ENCODE data around the gene DISP1.

The DISP1 gene, protein sequence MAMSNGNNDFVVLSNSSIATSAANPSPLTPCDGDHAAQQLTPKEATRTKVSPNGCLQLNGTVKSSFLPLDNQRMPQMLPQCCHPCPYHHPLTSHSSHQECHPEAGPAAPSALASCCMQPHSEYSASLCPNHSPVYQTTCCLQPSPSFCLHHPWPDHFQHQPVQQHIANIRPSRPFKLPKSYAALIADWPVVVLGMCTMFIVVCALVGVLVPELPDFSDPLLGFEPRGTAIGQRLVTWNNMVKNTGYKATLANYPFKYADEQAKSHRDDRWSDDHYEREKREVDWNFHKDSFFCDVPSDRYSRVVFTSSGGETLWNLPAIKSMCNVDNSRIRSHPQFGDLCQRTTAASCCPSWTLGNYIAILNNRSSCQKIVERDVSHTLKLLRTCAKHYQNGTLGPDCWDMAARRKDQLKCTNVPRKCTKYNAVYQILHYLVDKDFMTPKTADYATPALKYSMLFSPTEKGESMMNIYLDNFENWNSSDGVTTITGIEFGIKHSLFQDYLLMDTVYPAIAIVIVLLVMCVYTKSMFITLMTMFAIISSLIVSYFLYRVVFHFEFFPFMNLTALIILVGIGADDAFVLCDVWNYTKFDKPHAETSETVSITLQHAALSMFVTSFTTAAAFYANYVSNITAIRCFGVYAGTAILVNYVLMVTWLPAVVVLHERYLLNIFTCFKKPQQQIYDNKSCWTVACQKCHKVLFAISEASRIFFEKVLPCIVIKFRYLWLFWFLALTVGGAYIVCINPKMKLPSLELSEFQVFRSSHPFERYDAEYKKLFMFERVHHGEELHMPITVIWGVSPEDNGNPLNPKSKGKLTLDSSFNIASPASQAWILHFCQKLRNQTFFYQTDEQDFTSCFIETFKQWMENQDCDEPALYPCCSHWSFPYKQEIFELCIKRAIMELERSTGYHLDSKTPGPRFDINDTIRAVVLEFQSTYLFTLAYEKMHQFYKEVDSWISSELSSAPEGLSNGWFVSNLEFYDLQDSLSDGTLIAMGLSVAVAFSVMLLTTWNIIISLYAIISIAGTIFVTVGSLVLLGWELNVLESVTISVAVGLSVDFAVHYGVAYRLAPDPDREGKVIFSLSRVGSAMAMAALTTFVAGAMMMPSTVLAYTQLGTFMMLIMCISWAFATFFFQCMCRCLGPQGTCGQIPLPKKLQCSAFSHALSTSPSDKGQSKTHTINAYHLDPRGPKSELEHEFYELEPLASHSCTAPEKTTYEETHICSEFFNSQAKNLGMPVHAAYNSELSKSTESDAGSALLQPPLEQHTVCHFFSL (N-terminal part only)

DNA sequence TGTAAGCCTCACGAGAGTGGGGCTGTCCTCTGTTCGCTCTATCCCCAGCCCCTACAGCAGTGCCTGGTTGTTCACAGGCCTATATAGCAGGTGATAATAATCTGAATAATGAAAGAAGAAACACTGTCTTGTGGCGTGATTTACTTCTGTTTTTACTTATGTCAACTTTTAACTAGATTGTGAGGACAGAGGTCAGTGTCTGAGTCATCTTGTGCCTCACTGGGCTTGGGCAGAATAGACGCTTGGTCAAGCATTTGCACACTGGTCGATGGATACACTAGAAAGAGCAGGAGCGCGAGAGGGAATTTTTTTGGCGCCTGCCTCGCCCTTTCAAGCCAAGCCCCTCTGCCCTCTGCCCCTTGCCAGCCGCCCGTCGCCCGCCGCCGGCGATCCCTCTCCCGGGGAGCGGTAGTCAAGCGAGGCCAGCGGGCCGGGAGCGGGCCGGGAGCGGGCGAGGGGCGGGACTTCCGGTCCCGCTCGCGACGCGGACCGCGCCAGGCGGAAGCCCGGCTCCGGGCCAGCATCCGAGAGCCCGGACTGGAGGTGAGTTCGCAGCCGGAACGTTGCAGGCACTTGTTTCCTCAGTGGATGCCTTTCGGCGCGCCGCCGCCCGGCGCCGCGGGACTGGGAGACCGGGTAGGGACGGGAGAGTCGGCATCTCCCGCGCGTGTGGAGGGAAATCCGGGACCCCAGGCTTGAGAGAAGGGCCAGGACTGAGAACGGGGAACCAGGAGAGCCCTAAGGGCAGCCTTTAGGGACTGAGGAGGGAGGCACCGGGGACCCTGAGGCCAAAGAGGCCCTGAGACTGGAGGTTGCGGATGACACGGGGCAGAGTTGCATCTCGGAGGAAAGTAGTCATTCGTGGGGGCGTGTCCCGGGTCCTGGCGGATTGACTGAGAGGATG lies at the start of gene DISP1:
DISP1 (plus strand) TSS at position 504 of the 904 bp plus-strand sequence. CDS start 127,785 bp downstream, outside the sequence.
- no peak for DNase-seq

DNA sequence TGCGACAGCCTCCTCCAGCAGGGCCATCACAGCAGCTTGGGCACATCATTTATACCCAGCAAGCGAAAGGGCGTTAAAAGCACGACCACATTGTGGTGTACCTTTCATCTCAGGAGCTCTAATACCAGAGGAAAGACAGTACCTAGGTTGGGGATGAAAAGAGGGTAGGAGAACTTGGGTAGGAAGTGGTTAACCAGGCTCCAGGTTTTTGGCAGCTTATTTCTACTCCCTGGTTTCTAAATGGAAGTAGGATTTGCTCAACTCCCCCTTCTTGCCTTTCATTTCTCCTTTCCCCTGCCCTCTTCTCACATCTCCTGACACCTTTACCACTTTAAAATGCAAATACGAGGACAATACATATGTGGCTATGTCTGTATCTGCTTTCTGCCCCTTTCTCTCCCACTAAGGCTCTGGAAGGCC lies 47.7 kb upstream of the DISP1 start:
- DNase-seq, result no peak

DNA sequence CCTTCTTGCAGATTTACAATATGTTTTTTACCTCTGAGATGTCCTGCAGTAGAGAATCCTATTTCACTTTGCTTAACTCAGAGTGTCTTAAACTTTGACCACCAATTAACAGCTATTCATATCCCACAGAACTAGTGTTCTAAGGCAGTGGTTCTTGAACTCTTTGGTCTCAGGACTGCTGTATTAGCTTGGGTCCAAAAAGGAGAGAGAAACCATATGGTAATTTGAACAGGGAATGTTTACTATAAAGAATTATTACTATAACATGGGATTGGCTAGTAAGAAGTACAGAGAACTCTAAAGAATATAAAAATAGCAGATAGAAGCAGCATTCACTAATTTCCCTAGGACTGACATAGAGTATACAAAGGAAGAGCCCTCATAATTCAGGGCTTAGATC lies 46.2 kb upstream of the DISP1 start:
- DNase-seq, result no peak

DNA sequence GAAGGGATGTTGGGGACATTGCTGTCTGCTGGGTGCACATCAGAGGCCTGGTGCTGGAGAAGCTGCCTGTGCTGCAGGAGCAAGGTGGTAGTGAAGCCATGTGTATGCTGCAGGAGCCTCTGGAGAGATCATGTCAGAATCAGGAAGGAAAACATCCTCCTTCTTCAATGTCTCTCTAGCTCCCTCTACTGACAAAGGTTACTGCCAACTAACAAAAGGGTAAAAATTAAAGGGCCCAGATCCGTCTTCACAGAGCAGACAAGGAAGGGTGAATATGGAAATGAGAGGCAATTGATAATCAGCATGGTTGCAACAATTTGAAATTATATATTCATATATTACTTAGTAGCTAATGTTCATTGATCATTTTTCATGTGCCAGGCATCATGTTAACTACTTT lies 45.7 kb upstream of the DISP1 start:
- no peak for DNase-seq

DNA sequence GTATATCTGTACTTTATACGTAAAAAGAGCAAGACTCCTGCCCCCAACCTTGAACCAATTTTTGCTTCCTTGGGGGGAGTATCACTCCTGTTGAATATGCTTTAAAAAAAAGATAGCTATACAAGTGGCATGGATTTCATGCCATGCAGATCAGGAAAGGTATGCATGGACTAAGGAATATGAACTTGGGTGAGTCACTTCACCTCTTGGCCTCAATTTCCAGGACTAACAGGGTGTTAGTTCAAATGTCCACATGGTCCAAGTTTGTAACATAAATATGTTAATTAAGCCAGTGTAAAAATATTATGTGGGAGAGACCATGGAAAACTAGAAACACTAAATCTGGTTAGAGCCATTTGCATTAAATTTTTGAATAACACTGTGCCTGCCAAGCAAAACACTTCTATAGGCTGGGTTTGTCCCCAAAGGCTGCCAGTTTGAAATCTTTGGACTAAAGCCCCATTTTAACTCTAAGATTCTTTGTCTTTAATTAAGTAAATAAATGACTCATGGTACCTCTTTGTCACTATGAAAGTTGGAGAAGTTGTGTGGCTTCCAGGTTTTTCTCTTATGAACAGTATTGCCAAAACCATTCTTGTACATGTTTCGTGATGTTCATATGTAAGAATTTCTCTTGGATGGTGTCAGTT lies 44.7 kb upstream of the DISP1 start:
- no peak for DNase-seq

DNA sequence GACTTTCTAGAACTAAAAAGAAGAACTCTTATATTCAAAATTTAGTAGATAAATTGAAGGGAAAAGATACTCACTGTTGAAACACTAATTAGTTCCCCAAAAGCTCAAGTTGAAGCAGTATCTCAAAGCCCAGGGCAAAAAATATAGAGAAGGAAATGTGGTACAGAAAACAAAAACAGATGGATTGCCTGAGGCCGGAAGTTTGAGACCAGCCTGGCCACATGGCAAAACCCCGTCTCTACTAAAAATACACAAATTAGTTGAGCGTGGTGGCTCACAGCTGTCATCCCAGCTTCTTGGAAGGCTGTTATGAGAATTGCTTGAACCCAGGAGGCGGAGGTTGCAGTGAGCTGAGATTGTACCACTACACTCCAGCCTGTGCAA lies 41.9 kb upstream of the DISP1 start:
- DNase-seq, result peak; percentile 61

DNA sequence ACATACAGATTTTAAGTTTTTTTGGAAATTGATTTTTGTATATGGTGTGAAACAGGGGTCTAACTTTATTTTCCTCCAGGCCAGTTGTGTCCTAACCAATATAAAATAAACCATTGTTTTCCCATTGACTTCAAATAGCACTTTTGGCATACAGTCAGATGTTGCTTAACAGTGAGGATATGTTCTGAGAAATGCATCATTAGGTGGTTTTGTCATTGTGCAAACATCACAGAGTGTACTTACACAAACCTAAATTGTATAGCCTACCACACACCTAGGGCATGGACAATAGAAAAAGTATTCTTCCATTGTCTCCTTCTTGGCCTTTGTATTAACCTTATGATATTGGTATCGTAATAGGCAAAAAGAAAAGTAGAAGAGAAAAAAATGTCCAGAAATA lies 37.4 kb upstream of the DISP1 start:
- DNase-seq, result no peak

DNA sequence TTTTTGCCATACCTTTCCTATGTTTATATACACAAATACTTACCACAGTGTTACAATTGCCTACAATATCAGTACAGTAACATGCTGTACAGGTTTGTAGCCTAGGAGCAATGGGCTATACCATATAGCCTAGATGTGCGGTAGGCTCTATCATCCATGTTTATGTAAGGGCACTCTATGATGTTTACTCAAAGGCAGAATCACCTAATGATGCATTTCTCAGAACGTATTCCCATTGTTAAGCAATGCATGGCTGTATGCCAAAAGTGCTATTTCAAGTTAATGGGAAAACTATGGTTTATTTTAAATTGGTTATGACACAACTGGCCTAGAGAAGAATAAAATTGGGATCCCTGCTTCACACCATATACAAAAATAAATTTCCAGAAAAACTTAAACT lies 36.9 kb upstream of the DISP1 start:
- peak; percentile 45 for DNase-seq

DNA sequence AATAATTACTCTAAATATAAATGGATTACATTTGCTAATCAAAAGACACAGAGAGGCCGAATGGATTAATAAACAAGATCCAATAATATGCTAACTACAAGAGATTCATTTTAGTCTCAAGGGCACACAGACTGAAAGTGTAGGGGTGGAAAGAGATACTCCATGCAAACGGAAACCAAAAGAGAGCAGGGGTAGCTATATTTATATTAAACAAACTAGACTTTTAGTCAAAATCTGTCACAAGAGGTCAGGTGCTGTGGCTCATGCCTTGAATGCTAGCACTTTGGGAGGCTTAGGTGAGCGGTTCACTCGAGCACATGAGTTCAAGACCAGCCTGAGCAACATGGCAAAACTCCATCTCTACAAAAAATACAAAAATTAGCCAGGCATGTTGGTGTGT lies 33.6 kb upstream of the DISP1 start:
- DNase-seq, result no peak

DNA sequence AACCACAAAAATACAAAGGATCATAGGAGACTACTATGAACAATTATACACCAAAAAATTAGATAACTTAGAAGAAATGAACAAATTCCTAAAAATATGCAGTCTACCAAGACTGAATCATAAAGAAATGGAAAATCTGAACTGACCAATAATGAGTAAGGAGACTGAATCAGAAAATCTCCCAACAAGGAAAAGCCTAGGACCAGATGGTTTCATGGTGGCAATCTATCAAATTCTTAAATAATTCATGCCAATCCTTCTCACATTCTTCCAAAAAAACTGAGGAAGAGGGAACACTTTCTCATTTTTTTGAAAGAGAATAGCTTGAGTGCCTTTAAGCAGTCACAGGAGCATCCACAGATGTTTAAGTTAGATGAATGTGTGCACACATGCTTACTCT lies 31.8 kb upstream of the DISP1 start:
- no peak for DNase-seq

DNA sequence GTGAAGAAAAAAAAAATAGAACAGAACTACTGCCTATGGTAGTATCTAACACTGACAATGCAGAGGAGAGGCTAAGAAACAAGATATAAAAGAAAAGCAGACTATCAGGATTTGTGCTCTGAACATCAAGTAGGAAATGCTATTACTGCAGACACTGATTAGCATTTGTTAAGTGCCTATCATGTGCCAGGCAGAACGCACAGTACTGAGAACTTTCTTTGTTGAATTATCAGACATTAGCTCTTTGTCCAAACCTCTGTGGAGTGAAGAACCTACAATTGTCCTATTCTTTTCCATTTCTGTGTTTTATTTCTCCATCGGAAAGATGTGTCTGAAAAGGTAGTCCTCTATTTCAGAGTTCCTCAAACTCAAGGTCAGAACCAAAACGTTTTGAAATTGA lies 30.5 kb upstream of the DISP1 start:
- no peak for DNase-seq

DNA sequence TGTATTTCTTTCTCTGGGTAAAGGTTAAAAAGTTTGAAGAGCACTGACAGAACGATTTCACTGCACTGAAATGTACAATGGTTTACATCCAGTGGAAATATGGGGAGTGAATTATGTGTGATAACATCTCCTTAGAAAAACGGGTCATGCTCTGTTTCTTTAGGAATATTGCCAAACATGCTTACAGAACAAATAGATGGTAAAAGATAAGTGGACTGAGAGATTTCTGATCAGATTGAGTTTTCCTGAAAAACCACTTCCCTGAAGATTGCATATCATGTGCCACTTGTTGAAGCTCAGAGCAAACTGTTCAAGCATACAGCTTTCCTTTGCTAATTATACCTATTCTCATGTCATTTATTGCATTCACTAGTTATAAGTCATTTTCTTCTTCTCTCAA lies 29.9 kb upstream of the DISP1 start:
- no peak for DNase-seq

DNA sequence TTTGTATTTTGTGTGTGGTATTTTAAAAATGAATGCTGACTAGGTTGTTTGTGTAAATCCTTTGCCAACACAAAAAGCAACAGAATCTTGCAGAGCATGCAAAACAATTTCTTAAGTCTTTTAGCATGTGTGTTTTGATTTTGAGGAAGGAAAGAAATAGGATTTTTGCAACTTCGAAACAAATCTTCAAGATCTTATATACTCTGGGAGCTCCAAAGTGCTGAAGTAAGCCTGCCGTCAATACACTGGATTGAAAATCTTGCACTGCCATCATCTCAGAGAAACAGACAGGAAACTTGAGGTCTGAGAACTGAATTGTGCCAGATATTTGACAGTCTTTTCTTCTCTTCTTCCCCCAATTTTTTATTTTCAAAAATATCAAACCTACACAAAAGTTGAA lies 29.3 kb upstream of the DISP1 start:
- DNase-seq, result no peak

DNA sequence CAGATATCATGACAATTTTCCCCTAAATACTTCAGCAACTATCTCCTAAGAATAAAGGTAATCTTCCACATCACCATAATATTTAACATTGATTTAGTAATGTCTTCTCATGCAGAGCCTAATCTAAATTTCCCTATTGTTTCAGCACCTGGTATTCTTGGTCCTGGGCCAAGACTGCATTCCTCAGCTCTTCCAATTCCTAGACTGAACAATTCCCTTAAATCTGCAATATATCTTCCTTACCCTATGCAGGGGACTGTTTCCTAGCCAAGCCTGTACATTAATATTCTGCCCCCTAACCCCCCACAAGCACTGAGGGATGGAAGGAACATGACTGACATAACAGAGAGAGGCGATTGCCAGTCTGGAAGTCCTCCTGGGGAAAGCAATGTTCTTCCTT lies 28.7 kb upstream of the DISP1 start:
- DNase-seq, result no peak

DNA sequence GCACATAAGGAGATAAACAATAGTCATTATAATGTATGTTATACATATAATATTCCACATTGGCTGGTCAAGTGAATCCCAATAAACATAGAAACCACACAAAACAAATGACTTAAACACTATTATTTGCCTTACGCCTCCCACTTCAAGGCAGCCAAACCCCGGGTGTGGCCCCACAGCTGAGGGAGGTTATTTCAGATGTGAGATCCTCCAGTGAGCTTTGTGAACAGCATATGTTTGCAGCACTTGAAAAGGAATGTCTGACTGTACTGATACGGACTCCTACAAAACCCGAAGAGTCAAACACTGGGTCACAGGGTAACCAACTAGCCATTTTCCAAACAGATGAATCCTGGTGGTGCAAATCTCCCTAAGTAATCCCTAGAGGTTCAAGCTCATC lies 27.1 kb upstream of the DISP1 start:
- no peak for DNase-seq

DNA sequence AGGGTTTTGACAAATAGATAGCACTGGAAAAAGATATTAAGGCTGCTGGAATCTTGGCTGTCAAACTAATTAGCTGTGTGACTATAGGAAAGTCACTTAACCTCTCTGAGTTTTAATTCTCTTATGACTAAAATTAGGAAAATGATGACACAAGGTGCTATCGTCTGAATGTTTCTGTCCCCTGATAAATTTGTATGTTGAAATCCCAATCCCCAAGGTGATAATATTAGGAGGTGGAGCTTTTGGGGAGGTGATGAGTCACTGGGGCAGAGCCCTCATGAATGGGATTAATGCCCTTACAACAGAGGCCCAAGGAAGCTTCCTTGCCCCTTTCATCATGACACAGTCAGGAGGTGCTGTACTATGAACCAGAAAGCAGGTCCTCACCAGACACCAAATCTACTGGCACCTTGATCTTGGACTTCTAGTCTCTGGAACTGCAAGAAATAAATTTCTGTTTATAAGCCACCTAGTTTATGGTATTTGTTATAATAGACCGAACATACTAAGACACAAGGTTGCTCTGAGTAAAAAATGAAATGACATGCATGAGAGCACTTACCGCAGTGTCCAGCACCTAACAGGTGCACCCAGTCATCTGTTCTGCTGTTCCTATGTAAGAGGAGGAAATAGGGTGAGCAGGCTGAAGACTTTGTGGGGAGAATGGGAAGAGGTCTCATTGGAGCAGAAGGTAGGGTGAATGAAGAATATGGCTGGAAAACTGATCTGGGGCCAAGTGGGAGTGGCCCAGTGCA lies 26.3 kb upstream of the DISP1 start:
- no peak for DNase-seq

DNA sequence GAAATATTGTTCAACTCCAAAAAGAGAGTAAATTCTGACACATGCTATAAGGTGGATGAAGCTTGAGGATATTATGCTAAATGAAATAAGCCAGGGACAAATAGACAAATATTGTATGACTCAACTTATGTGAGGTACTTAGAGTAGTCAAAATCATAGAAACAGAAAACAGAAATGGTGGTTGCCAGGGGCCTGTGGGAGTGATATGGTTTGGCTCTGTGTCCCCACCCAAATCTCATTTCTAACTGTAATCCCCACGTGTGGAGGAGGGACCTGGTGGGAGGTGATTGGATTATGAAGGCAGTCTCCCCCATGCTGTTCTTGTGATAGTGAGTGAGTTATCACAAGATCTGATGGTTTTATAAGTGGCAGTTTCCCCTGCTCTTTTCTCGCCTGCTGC lies 24.7 kb upstream of the DISP1 start:
- DNase-seq, result no peak

DNA sequence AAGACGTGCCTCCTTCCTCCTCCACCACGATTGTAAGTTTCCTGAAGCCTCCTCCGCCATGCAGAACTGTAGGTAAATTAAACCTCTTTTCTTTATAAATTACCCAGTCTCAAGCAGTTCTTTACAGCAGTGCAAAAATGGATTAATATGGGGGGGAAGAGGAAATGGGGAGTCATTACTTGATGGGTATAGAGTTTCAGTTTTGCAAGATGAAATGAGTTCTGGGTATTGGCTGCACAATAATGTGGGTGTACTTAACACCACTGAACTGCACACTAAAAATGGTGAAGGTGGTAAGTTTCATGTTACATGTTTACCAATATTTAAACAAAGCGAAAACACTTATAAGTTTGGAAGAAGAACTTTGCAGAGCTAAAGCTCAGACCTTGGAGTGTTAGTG lies 24.3 kb upstream of the DISP1 start:
- DNase-seq, result no peak

DNA sequence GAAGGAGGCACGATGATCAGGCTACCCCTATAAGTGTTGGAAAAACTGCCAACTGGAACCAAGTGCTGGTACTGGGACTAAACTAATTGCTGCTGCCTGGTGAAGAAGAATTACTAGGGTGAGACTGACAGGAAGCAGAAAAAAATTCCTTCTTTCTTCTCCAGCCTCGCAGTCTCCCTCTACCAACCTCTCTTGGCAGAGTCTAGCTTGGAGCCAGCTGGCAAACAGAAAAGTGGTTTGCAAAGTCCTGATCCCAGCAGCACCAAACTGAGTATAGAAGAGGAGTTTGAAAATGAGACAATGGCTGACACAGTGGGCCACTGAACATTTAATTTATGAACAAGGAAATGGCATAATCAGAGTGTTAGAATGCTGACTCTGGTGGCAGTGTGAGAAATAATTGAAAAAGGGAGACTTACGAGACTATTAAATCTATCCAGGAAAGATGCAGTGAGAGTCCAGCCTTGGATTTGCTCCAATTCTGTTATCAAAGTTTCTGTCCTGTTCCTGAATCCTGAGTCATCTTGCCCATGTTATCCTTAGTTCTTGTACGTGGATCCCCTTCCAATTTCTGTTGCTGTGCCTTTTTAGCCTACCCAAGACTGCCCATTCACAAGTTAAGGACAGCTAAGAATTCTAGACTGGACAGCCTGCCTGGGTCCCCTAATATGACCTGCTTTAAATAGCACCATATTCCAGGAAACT lies 23.7 kb upstream of the DISP1 start:
- no peak for DNase-seq

DNA sequence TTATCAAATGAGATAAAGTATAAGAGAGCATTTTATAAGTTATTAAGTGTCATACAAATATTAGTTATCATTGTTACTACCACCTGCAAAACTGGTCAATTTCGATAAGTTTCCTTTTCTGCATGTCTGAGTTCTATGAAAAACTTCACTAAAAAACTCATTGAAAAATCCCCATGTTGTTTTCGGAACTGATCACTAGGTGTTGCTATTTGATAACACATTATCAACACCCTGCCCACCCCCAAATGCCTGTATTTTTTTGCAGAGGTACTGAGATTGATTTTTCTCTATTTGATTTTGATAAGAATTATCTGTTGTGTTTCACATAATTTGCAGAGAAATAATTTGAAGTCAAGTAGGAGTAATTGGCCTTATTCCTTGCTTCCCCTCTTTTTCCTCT lies 22.1 kb upstream of the DISP1 start:
- DNase-seq, result no peak

Data from NCI-H1436 treated with DMSO at 0.1 percent for 48 hours (cell line).